Measurements from ENCODE around the gene ASPSCR1. TPM values are rescaled to one million over a fixed set of nuclear protein-coding genes. Genes with fewer than 3 reads are reported as not detected.

The ASPSCR1 gene
- total RNA-seq, 1 experiment from 2014 or later, result 51.0 TPM

DNA sequence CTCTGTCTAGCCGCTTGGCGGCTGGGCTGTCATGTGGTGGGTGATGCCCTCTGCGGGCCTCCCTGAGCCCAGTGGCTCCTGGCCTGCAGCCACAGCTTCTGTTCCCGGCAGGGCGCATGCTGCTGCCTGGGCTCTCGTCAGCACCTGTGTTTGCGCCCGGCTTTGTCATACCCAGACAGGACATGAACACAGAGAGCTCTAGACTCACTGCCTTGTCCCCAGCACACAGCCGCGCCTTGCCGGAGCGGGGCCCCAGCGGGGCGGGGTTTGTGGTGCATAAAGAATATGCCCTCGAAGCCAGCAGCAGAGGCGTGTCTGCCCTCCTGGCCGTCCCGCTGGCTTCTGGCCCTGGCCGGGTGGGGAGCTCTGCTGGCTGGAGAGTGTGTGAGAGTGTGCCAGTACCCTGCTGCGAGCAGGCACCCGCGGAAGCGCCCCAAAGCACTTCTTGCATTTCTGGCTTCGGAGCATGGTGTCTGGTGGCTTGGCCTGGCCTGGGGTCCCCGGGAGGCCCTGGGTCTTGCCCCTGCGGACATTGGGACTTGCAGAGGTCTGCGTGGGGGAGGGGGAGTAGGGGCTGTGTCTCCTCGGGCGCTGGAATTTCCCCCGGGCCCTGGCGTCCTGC lies 14.4 kb downstream of the ASPSCR1 start:
- no peaks in the 10 kb centered on the region for H3K79me2 ChIP-seq (ENCODE audit: insufficient read depth, low read length)
- H3K4me2 ChIP-seq (ENCODE audit: low read length), result peak overlapping the region; percentile 2; the same call in 1 of the 2 replicates
- no peaks in the 10 kb centered on the region; a peak in 1 of 4 replicates for H3K36me3 ChIP-seq (ENCODE audit: control insufficient read depth in 1 of 2, insufficient read depth in 2 of 2, low read length in 2 of 2)
- peak; percentile 59 for ATAC-seq
- H4K20me1 ChIP-seq (ENCODE audit: insufficient read depth), result no peaks in the 10 kb centered on the region
- H3K4me3 ChIP-seq (replicated peaks in 1 of 2; ENCODE audit: low read depth in 1 of 2, low read length in 2 of 2), result no peak overlapping the region
- CTCF ChIA-PET, result no interaction called here
- TF ChIP-seq ELF1 (IDR thresholded peaks at IDR 0.05; ENCODE audit: borderline replicate concordance, low read depth) (no peak), ZFX (IDR thresholded peaks at IDR 0.05) (no peak), JUND (IDR thresholded peaks at IDR 0.05) (no peak), POLR2AphosphoS5 (IDR thresholded peaks at IDR 0.05; ENCODE audit: low read depth, low read length) (no peak), EZH2 (IDR thresholded peaks at IDR 0.05) (no peak), FOSL1 (IDR thresholded peaks at IDR 0.05; ENCODE audit: low read depth) (no peak), EGR1 (IDR thresholded peaks at IDR 0.05; ENCODE audit: low read depth) (no peak), EZH2phosphoT487 (IDR thresholded peaks at IDR 0.05; ENCODE audit: borderline replicate concordance) (no peak), SRF (IDR thresholded peaks at IDR 0.05; ENCODE audit: low read depth) (no peak), ATF3 (IDR thresholded peaks at IDR 0.05) (no peak), YY1 (IDR thresholded peaks at IDR 0.05; ENCODE audit: extremely low read depth, insufficient replicate concordance, low read depth, low read length) (no peak), TCF7L2 (IDR thresholded peaks at IDR 0.05; ENCODE audit: borderline replicate concordance, extremely low read depth, insufficient read depth, insufficient read length) (no peak)
- TF ChIP-seq, protein P1, sequence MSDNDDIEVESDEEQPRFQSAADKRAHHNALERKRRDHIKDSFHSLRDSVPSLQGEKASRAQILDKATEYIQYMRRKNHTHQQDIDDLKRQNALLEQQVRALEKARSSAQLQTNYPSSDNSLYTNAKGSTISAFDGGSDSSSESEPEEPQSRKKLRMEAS (IDR thresholded peaks at IDR 0.05), result no peak
- no peaks in the 10 kb centered on the region for H3K9me3 ChIP-seq (ENCODE audit: control insufficient read depth in 1 of 2, insufficient read depth in 1 of 2, low read depth in 1 of 2, low read length in 2 of 2)
- intact Hi-C loops (cut with micrococcal nuclease), result no loop called here
- no peaks in the 10 kb centered on the region for H3K27me3 ChIP-seq (ENCODE audit: insufficient read depth, low read length)
- BruUV-seq (replicated peaks), result no TSS peak
- H3K9me2 ChIP-seq (ENCODE audit: insufficient read depth), result no peaks in the 10 kb centered on the region
- DNase-seq (ENCODE audit: low read depth, low spot score), result no peak
- H2AFZ ChIP-seq (ENCODE audit: low read depth, low read length, poor library complexity, severe bottlenecking), result no peak overlapping the region
- POLR2A ChIA-PET, result no interaction called here
- no peak overlapping the region for H3K9ac ChIP-seq (ENCODE audit: low read length)
- H3K4me1 ChIP-seq (ENCODE audit: control insufficient read depth in 1 of 2, insufficient read depth in 2 of 2, low read length in 2 of 2), result peaks cover 10 to 11% of the 10 kb centered on the region in 2 experiments; a peak in 3 of 4 replicates
- RAD21 ChIA-PET (ENCODE audit: low non-redundant PET in 1 of 2, low total read pairs in 2 of 2, uncharacterized antibody in 2 of 2, unreplicated experiment in 2 of 2), result no interaction called here
- peak overlapping the region; percentile 34; the same call in 1 of the 2 replicates for H3K27ac ChIP-seq (ENCODE audit: low read depth, low read length)

All from HCT116 (cell line).